HCT116 (cell line): ENCODE measurements around the gene ORC5. TPM values are rescaled to one million over a fixed set of nuclear protein-coding genes. Genes with fewer than 3 reads are reported as not detected.

ENCODE experiments used
- ATAC-seq: fragments of 200-7000 bp; cut with Tn5 transposase; 2 replicates; pipeline ENCODE4 v1.9.1; 2020; ENCODE audit warnings: mild to moderate bottlenecking, moderate library complexity
- BruUV-seq: library from RNA; stranded (reverse); fragments of 400-500 nt; replicated peaks from 2 replicates; lab custom pipeline; 2021; lab: Mats Ljungman, UMichigan
- CTCF ChIA-PET: fragments of 300-600 bp; sonication (Branson Sonifier 250); formaldehyde crosslinking; loops from one replicate; lab custom pipeline; 2021; ENCODE audit warnings: antibody characterized with exemption; lab: Charles Lee
- POLR2A ChIA-PET: fragments of 300-600, 350-600 bp; sonication (Branson Sonifier 250); formaldehyde crosslinking; loops from one replicate; lab custom pipeline; 2021; ENCODE audit warnings: antibody characterized with exemption; lab: Charles Lee
- RAD21 ChIA-PET, 2 experiments: fragments of 300-600 bp; sonication (Branson Sonifier 250); formaldehyde crosslinking; loops; one replicate each; lab custom pipeline; 2023; ENCODE audit warnings: low total read pairs in 2 of 2; ENCODE audit not compliant: uncharacterized antibody in 2 of 2, unreplicated experiment in 2 of 2, low non-redundant PET in 1 of 2; lab: Charles Lee
- DNase-seq: peaks from one replicate; pipeline ENCODE4 v3.0.0-alpha.2; 2010; ENCODE audit warnings: low read depth, low spot score
- H2AFZ ChIP-seq: fragments of 200-600 bp; shearing (Covaris generic), sonication (generic); 2 replicates; pipeline ENCODE4 v1.6.1; 2017; ENCODE audit warnings: low read depth, mixed run types, mixed read lengths, antibody characterized with exemption, low read length; ENCODE audit not compliant: poor library complexity, severe bottlenecking
- H3K27ac ChIP-seq: 2 replicates; pipeline ENCODE4 v1.5.1; 2012; ENCODE audit warnings: low read depth, low read length
- H3K27me3 ChIP-seq: fragments of 200-600 bp; sonication (generic); 2 replicates; pipeline ENCODE4 v1.6.1; 2016; ENCODE audit warnings: mixed run types, low read length, mixed read lengths; ENCODE audit not compliant: insufficient read depth
- H3K36me3 ChIP-seq, 2 experiments: fragments of 200-500 bp in 1 of 2; fragments of 200-600 bp in 1 of 2; sonication (Bioruptor generic) in 1 of 2; sonication (generic) in 1 of 2; 2 replicates each; pipeline versions ENCODE4 v1.5.1 to v1.6.1; 2014 to 2016; ENCODE audit warnings: low read length in 2 of 2, inconsistent platforms in 1 of 2, mixed read lengths in 1 of 2, mixed run types in 1 of 2; ENCODE audit not compliant: insufficient read depth in 2 of 2, control insufficient read depth in 1 of 2
- H3K4me1 ChIP-seq, 2 experiments: fragments of 200-600 bp in 1 of 2; sonication (generic) in 1 of 2; 2 replicates each; pipeline versions ENCODE4 v1.5.1 to v1.6.1; 2012 to 2017; ENCODE audit warnings: low read length in 2 of 2, inconsistent platforms in 1 of 2, mild to moderate bottlenecking in 1 of 2, mixed read lengths in 1 of 2, mixed run types in 1 of 2, moderate library complexity in 1 of 2; ENCODE audit not compliant: insufficient read depth in 2 of 2, control insufficient read depth in 1 of 2
- H3K4me2 ChIP-seq: fragments of 200-600 bp; sonication (generic); 2 replicates; pipeline ENCODE4 v1.6.1; 2017; ENCODE audit warnings: mixed run types, low read length, mixed read lengths
- H3K4me3 ChIP-seq, 2 experiments: fragments of 200-600 bp in 1 of 2; sonication (generic) in 1 of 2; replicated peaks in 1 of 2; 2 replicates each; pipeline ENCODE4 v1.5.1; 2011 to 2016; ENCODE audit warnings: low read length in 2 of 2, control low read depth in 1 of 2, low read depth in 1 of 2, mild to moderate bottlenecking in 1 of 2, mixed read lengths in 1 of 2, mixed run types in 1 of 2
- H3K79me2 ChIP-seq: fragments of 200-600 bp; sonication (generic); 2 replicates; pipeline ENCODE4 v1.6.1; 2017; ENCODE audit warnings: mild to moderate bottlenecking, mixed run types, low read length, moderate library complexity, mixed read lengths; ENCODE audit not compliant: insufficient read depth
- H3K9ac ChIP-seq: fragments of 200-600 bp; sonication (generic); 2 replicates; pipeline ENCODE4 v1.6.1; 2016; ENCODE audit warnings: low read length, mixed read lengths
- H3K9me2 ChIP-seq: fragments of 200-600 bp; sonication (generic), shearing (Covaris generic); 2 replicates; pipeline ENCODE4 v1.6.1; 2017; ENCODE audit warnings: mixed run types, mild to moderate bottlenecking, moderate library complexity; ENCODE audit not compliant: insufficient read depth
- H3K9me3 ChIP-seq, 2 experiments: fragments of 200-500 bp in 1 of 2; fragments of 200-600 bp in 1 of 2; sonication (Bioruptor generic) in 1 of 2; sonication (generic) in 1 of 2; 2 replicates each; pipeline ENCODE4 v1.6.1; 2014 to 2017; ENCODE audit warnings: low read length in 2 of 2, mixed read lengths in 2 of 2, inconsistent platforms in 1 of 2, low read depth in 1 of 2, mild to moderate bottlenecking in 1 of 2, mixed run types in 1 of 2, moderate library complexity in 1 of 2; ENCODE audit not compliant: control insufficient read depth in 1 of 2, insufficient read depth in 1 of 2
- H4K20me1 ChIP-seq: fragments of 200-600 bp; sonication (generic), shearing (Covaris generic); 2 replicates; pipeline ENCODE4 v1.6.1; 2017; ENCODE audit warnings: mixed run types, mild to moderate bottlenecking, moderate library complexity; ENCODE audit not compliant: insufficient read depth
- CBX3 ChIP-seq: IDR thresholded peaks from 2 replicates; pipeline ENCODE4 v1.6.1; 2012; ENCODE audit warnings: low read depth
- CEBPB ChIP-seq: IDR thresholded peaks from 2 replicates; pipeline ENCODE4 v1.6.1; 2012; ENCODE audit warnings: low read depth
- ELF1 ChIP-seq: IDR thresholded peaks from 2 replicates; pipeline ENCODE4 v1.6.1; 2012; ENCODE audit warnings: low read depth, borderline replicate concordance
- EZH2 ChIP-seq: fragments of 200-600 bp; sonication (generic); IDR thresholded peaks from 2 replicates; pipeline ENCODE4 v1.6.1; 2017; ENCODE audit warnings: antibody characterized with exemption, mixed run types
- FOSL1 ChIP-seq: IDR thresholded peaks from 2 replicates; pipeline ENCODE4 v1.6.1; 2012; ENCODE audit warnings: low read depth
- POLR2A ChIP-seq: IDR thresholded peaks from 2 replicates; pipeline ENCODE4 v1.7.0; 2011; ENCODE audit warnings: borderline replicate concordance; ENCODE audit not compliant: insufficient read depth, insufficient read length; ENCODE audit errors: extremely low read depth
- RAD21 ChIP-seq: IDR thresholded peaks from 2 replicates; pipeline ENCODE4 v1.6.1; 2012; ENCODE audit warnings: low read depth, mild to moderate bottlenecking
- SIN3A ChIP-seq: IDR thresholded peaks from 2 replicates; pipeline ENCODE4 v1.6.1; 2012; ENCODE audit warnings: low read depth
- SP1 ChIP-seq: IDR thresholded peaks from 2 replicates; pipeline ENCODE4 v1.6.1; 2012; ENCODE audit warnings: low read depth
- SRF ChIP-seq: IDR thresholded peaks from 2 replicates; pipeline ENCODE4 v1.6.1; 2012; ENCODE audit warnings: low read depth
- YY1 ChIP-seq: IDR thresholded peaks from 2 replicates; pipeline ENCODE4 v1.6.1; 2011; ENCODE audit warnings: low read length, low read depth, moderate library complexity, mild to moderate bottlenecking; ENCODE audit not compliant: insufficient replicate concordance; ENCODE audit errors: extremely low read depth
- ZNF274 ChIP-seq: fragments of 200-500 bp; sonication (Bioruptor generic); IDR thresholded peaks from 2 replicates; pipeline ENCODE4 v1.6.1; 2014; ENCODE audit warnings: mild to moderate bottlenecking, low read depth, low read length, inconsistent platforms
- intact Hi-C: fragments of 100-400 bp; cut with micrococcal nuclease; formaldehyde crosslinking; loops from 2 replicates; pipeline ENCODE4 v1.10.0; 2022
- total RNA-seq: library from RNA; stranded (reverse); gene quantifications from one replicate; pipeline ENCODE4 v1.2.1, GENCODE V29; 2021; ENCODE audit not compliant: unreplicated experiment
- TF ChIP-seq, protein P1 (sequence below), 3 experiments: fragments of 200-600 bp in 1 of 3; sonication (generic) in 1 of 3; IDR thresholded peaks in 2 of 3; conservative IDR thresholded peaks in 1 of 3; 2 replicates each; pipeline ENCODE4 v1.5.1; 2012 to 2017; ENCODE audit warnings: low read depth in 2 of 3, low read length in 2 of 3, antibody characterized with exemption in 1 of 3, borderline replicate concordance in 1 of 3, control low read depth in 1 of 3, mild to moderate bottlenecking in 1 of 3, mixed read lengths in 1 of 3, mixed run types in 1 of 3, moderate library complexity in 1 of 3; ENCODE audit not compliant: insufficient read depth in 1 of 3
- TF ChIP-seq, protein P2 (sequence below): IDR thresholded peaks from 2 replicates; pipeline ENCODE4 v1.6.1; 2012
- TF ChIP-seq, protein P3 (sequence below): IDR thresholded peaks from 2 replicates; pipeline ENCODE4 v1.6.1; 2011; ENCODE audit warnings: mild to moderate bottlenecking, low read length, moderate library complexity; ENCODE audit not compliant: insufficient replicate concordance; ENCODE audit errors: extremely low read depth

The ORC5 gene
- total RNA-seq, 1 experiment from 2014 or later: 30.2 TPM

DNA sequence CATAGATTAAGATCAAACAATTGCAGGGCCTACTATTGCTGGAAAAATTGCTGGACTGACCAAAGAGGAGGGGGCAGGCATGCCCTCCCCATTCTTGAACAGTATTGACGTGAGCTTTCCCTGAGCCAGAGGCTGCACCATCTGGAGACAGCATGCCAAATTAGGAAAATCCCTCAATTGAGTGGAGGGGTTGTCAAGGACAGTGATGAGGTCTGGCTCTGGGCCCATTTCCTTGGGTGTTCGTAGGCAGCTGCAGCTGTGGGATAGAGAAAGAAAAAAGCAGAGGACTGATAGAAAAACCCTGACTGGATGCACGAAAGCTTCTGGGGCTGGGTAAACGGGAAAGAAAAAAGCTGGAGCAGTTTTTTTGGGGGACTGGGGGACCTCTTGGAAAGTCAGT, 22.8 kb upstream of the ORC5 start (continued):
- TF ChIP-seq SRF: no peak
- TF ChIP-seq ZNF274: no peak
- no peak for TF ChIP-seq EZH2
- TF ChIP-seq, protein P1, sequence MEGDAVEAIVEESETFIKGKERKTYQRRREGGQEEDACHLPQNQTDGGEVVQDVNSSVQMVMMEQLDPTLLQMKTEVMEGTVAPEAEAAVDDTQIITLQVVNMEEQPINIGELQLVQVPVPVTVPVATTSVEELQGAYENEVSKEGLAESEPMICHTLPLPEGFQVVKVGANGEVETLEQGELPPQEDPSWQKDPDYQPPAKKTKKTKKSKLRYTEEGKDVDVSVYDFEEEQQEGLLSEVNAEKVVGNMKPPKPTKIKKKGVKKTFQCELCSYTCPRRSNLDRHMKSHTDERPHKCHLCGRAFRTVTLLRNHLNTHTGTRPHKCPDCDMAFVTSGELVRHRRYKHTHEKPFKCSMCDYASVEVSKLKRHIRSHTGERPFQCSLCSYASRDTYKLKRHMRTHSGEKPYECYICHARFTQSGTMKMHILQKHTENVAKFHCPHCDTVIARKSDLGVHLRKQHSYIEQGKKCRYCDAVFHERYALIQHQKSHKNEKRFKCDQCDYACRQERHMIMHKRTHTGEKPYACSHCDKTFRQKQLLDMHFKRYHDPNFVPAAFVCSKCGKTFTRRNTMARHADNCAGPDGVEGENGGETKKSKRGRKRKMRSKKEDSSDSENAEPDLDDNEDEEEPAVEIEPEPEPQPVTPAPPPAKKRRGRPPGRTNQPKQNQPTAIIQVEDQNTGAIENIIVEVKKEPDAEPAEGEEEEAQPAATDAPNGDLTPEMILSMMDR (IDR thresholded peaks at IDR 0.05 in 2 of 3, conservative IDR thresholded peaks at IDR 0.05 in 1 of 3; ENCODE audit: borderline replicate concordance in 1 of 3, insufficient read depth in 1 of 3, low read depth in 2 of 3, low read length in 2 of 3): no peak
- TF ChIP-seq, protein P2, sequence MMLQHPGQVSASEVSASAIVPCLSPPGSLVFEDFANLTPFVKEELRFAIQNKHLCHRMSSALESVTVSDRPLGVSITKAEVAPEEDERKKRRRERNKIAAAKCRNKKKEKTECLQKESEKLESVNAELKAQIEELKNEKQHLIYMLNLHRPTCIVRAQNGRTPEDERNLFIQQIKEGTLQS: no peak
- TF ChIP-seq, protein P3, sequence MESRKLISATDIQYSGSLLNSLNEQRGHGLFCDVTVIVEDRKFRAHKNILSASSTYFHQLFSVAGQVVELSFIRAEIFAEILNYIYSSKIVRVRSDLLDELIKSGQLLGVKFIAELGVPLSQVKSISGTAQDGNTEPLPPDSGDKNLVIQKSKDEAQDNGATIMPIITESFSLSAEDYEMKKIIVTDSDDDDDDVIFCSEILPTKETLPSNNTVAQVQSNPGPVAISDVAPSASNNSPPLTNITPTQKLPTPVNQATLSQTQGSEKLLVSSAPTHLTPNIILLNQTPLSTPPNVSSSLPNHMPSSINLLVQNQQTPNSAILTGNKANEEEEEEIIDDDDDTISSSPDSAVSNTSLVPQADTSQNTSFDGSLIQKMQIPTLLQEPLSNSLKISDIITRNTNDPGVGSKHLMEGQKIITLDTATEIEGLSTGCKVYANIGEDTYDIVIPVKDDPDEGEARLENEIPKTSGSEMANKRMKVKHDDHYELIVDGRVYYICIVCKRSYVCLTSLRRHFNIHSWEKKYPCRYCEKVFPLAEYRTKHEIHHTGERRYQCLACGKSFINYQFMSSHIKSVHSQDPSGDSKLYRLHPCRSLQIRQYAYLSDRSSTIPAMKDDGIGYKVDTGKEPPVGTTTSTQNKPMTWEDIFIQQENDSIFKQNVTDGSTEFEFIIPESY: no peak
- no peak for TF ChIP-seq POLR2A
- no peak for TF ChIP-seq YY1
- TF ChIP-seq, all 23 proteins: peak for 0

DNA sequence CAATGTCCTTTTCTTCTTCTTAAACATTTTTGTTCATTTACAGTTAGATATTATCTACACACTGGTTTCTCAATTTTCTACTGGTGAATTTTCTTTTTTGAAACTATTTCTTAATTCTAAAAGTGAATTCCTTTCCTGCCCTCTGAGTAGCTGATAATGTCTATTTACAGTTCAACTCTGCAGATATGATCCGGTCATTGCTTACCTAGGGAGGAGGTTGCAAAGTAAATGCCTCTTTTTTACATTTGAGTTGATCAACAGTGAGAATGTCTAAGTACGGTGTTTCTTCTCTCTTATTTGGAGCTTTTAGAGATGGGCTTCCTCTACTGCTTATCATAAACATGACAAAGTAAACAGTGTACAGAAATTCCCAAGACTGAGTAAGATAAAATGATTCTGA, 20.6 kb upstream of the ORC5 start:
- TF ChIP-seq RAD21: no peak
- TF ChIP-seq EZH2: no peak
- no peak for TF ChIP-seq POLR2A
- no peak for TF ChIP-seq CEBPB
- TF ChIP-seq FOSL1: no peak
- no peak for TF ChIP-seq CBX3
- no peak for TF ChIP-seq SIN3A
- TF ChIP-seq ELF1: no peak
- TF ChIP-seq SP1: no peak
- TF ChIP-seq, protein P3: no peak
- TF ChIP-seq, protein P2: no peak

More for the DNA sequence above, 20.6 kb upstream of the ORC5 start:
- no peak for DNase-seq
- no peak overlapping the region for H2AFZ ChIP-seq
- no peak overlapping the region for H3K9ac ChIP-seq
- no peaks in the 10 kb centered on the region for H3K79me2 ChIP-seq
- intact Hi-C loops: no loop called here
- peaks cover 8% of the 10 kb centered on the region; the same call in 1 of the 2 replicates for H3K27me3 ChIP-seq
- H3K4me3 ChIP-seq: no peak overlapping the region
- RAD21 ChIA-PET: interaction anchor here in 1 of 2 experiments (0.7 kb wide), 1 partner anchor 690 kb away, joined by 4 read pairs; no protein-coding TSS in a partner anchor
- H3K9me3 ChIP-seq: no peaks in the 10 kb centered on the region
- POLR2A ChIA-PET: no interaction called here
- H3K27ac ChIP-seq: no peak overlapping the region
- H3K4me2 ChIP-seq: no peak overlapping the region
- CTCF ChIA-PET: no interaction called here
- H3K4me1 ChIP-seq: peaks cover 0 to 10% of the 10 kb centered on the region in 2 experiments; a peak in 2 of 4 replicates
- no peak for ATAC-seq
- no peaks in the 10 kb centered on the region for H3K9me2 ChIP-seq
- no TSS peak for BruUV-seq
- no peaks in the 10 kb centered on the region for H3K36me3 ChIP-seq
- H4K20me1 ChIP-seq: no peaks in the 10 kb centered on the region
